ENCODE results near the gene MDM1. TPM values are rescaled to one million over a fixed set of nuclear protein-coding genes. Genes with fewer than 3 reads are reported as not detected.
A peak's percentile ranks its signal among the peaks of the same experiment; 100 is the strongest.

The MDM1 gene
- total RNA-seq, 2 donors from 2014 or later, result 8.6 to 10.2 TPM

GRCh38 chr12:68291396-68292036, 40.6 kb downstream of the MDM1 start:
- DNase-seq, result no peak
- no peak for ATAC-seq
- intact Hi-C loops (cut with DNase I), result no loop called here

- no peak for ATAC-seq
- no peak for DNase-seq
- intact Hi-C loops (cut with DNase I), result no loop called here
Measured at GRCh38 chr12:68290126-68290525, 42.0 kb downstream of the MDM1 start.

GRCh38 chr12:68287106-68287505, 45.1 kb downstream of the MDM1 start:
- ATAC-seq (no peak), DNase-seq (no peak)
- intact Hi-C loops (cut with DNase I), result no loop called here

- intact Hi-C loops (cut with DNase I), result no loop called here
- ATAC-seq, result no peak
- no peak for DNase-seq
Measured at GRCh38 chr12:68286396-68286795, 45.8 kb downstream of the MDM1 start.

- intact Hi-C loops (cut with DNase I), result no loop called here
- DNase-seq (no peak), ATAC-seq (peak in 1 of 2 donors; percentile 15)
Measured at GRCh38 chr12:68285541-68285940, 46.6 kb downstream of the MDM1 start.

- ATAC-seq, result no peak
- intact Hi-C loops (cut with DNase I), result no loop called here
Measured at GRCh38 chr12:68281322-68282077, 50.7 kb downstream of the MDM1 start.

GRCh38 chr12:68280240-68280639, 51.9 kb downstream of the MDM1 start:
- no peak for ATAC-seq
- no peak for DNase-seq
- intact Hi-C loops (cut with DNase I), result no loop called here

More at GRCh38 chr12:68281322-68282077, 50.7 kb downstream of the MDM1 start:
- DNase-seq, result no peak

GRCh38 chr12:68279227-68280054, 52.7 kb downstream of the MDM1 start:
- intact Hi-C loops (cut with DNase I), result no loop called here
- DNase-seq (no peak), ATAC-seq (no peak)

GRCh38 chr12:68276402-68276930, 55.7 kb downstream of the MDM1 start:
- intact Hi-C loops (cut with DNase I), result no loop called here
- ATAC-seq, result no peak

GRCh38 chr12:68272732-68273131, 59.4 kb downstream of the MDM1 start:
- intact Hi-C loops (cut with DNase I), result no loop called here
- DNase-seq (no peak), ATAC-seq (no peak)

More at GRCh38 chr12:68276402-68276930, 55.7 kb downstream of the MDM1 start:
- no peak for DNase-seq

- ATAC-seq (no peak), DNase-seq (no peak)
- intact Hi-C loops (cut with DNase I), result no loop called here
Measured at GRCh38 chr12:68271346-68271745, 60.8 kb downstream of the MDM1 start.

- no peak for ATAC-seq
- intact Hi-C loops (cut with DNase I), result no loop called here
- DNase-seq, result no peak
Measured at GRCh38 chr12:68270358-68270757, 61.8 kb downstream of the MDM1 start.

GRCh38 chr12:68269779-68270178, 62.4 kb downstream of the MDM1 start:
- DNase-seq (no peak), ATAC-seq (no peak)
- intact Hi-C loops (cut with DNase I), result no loop called here

- DNase-seq (no peak), ATAC-seq (no peak)
- intact Hi-C loops (cut with DNase I), result no loop called here
Measured at GRCh38 chr12:68268967-68269366, 63.2 kb downstream of the MDM1 start.

- intact Hi-C loops (cut with DNase I), result no loop called here
- DNase-seq, result no peak
- ATAC-seq, result no peak
Measured at GRCh38 chr12:68267892-68268396, 64.2 kb downstream of the MDM1 start.

GRCh38 chr12:68264857-68265256, 67.3 kb downstream of the MDM1 start:
- DNase-seq, result no peak
- intact Hi-C loops (cut with DNase I), result no loop called here
- peak in 1 of 2 donors; percentile 63 for ATAC-seq

- intact Hi-C loops (cut with DNase I), result no loop called here
- ATAC-seq (peak; percentile 50 to 88), DNase-seq (no peak)
Measured at GRCh38 chr12:68264158-68264855, 67.9 kb downstream of the MDM1 start.

- ATAC-seq (peak in 1 of 2 donors; percentile 73), DNase-seq (no peak)
- intact Hi-C loops (cut with DNase I), result no loop called here
Measured at GRCh38 chr12:68263366-68263765, 68.8 kb downstream of the MDM1 start.

GRCh38 chr12:68261896-68262295, 70.3 kb downstream of the MDM1 start:
- no peak for ATAC-seq
- intact Hi-C loops (cut with DNase I), result no loop called here
- no peak for DNase-seq
